ENCODE results near the gene KRT14.

- TF ChIP-seq POLR2A (IDR thresholded peaks at IDR 0.05) (no peak), CTCF (IDR thresholded peaks at IDR 0.05) (no peak)
These were observed 5.2 kb downstream of the KRT14 start for GRCh38 chr17:41581366-41582060.
